B cell (primary cell): ENCODE data around the gene ITPKB. TPM values are rescaled to one million over a fixed set of nuclear protein-coding genes. Genes with fewer than 3 reads are reported as not detected.

Experiments
- ATAC-seq: fragments of 200-7000 bp; cut with Tn5 transposase; one replicate; pipeline ENCODE4 v1.10.0; 2021; ENCODE audit warnings: low read depth, mild to moderate bottlenecking, moderate number of reproducible peaks, moderate library complexity
- CTCF ChIA-PET: fragments of 350-600 bp; sonication (Branson Sonifier 250); formaldehyde crosslinking; loops from one replicate; lab custom pipeline; 2021; ENCODE audit warnings: antibody characterized with exemption, inconsistent platforms; lab: Charles Lee
- POLR2A ChIA-PET: fragments of 350-600 bp; sonication (Branson Sonifier 250); formaldehyde crosslinking; loops from one replicate; lab custom pipeline; 2021; ENCODE audit warnings: antibody characterized with exemption; lab: Charles Lee
- DNase-seq: peaks from one replicate; pipeline ENCODE4 v3.0.0; 2013
- H2AFZ ChIP-seq: 2 replicates; pipeline ENCODE4 v1.6.1; 2012; ENCODE audit warnings: mild to moderate bottlenecking, low read depth, low read length; ENCODE audit not compliant: insufficient read depth, poor library complexity, severe bottlenecking
- H3K27ac ChIP-seq, 2 donors: 1 replicate in 1 of 2; 2 replicates in 1 of 2; pipeline ENCODE4 v1.5.1; 2012 to 2013; ENCODE audit warnings: low read length in 2 of 2, mild to moderate bottlenecking in 2 of 2, moderate library complexity in 1 of 2
- H3K27me3 ChIP-seq, 4 experiments: fragments of 200-600 bp in 1 of 4; sonication (generic) in 1 of 4; replicated peaks in 1 of 4; 1 replicate in 2 of 4; 2 replicates in 2 of 4; pipeline versions ENCODE4 v1.6.1 to v1.7.0; 2013 to 2016; ENCODE audit warnings: low read length in 3 of 4, mild to moderate bottlenecking in 2 of 4, mixed read lengths in 1 of 4, moderate library complexity in 1 of 4; ENCODE audit not compliant: insufficient read depth in 4 of 4, control insufficient read depth in 3 of 4; ENCODE audit errors: control extremely low read depth in 1 of 4
- H3K36me3 ChIP-seq, 2 experiments: replicated peaks in 1 of 2; 1 replicate in 1 of 2; 2 replicates in 1 of 2; pipeline versions ENCODE4 v1.6.1 to v1.7.1; 2013; ENCODE audit warnings: low read length in 1 of 2; ENCODE audit not compliant: insufficient read depth in 2 of 2, control insufficient read depth in 1 of 2; ENCODE audit errors: control extremely low read depth in 1 of 2, extremely low read depth in 1 of 2
- H3K4me1 ChIP-seq, 2 donors: fragments of 200-600 bp in 1 of 2; sonication (generic) in 1 of 2; 1 replicate in 1 of 2; 2 replicates in 1 of 2; pipeline versions ENCODE4 v1.5.1 to v1.6.1; 2013 to 2017; ENCODE audit warnings: low read length in 2 of 2; ENCODE audit not compliant: control insufficient read depth in 2 of 2, insufficient read depth in 2 of 2
- H3K4me2 ChIP-seq: replicated peaks from 2 replicates; pipeline ENCODE3; 2012; ENCODE audit warnings: mild to moderate bottlenecking, low read depth, low read length; ENCODE audit not compliant: poor library complexity, severe bottlenecking
- H3K4me3 ChIP-seq, 5 experiments: fragments of 200-600 bp in 1 of 5; sonication (generic) in 1 of 5; 1 replicate in 3 of 5; 2 replicates in 2 of 5; pipeline versions ENCODE4 v1.5.1 to v1.7.0; 2011 to 2016; ENCODE audit warnings: low read length in 4 of 5, mild to moderate bottlenecking in 4 of 5, low read depth in 2 of 5, control low read depth in 1 of 5, moderate library complexity in 1 of 5; ENCODE audit not compliant: insufficient read depth in 1 of 5; ENCODE audit errors: control extremely low read depth in 1 of 5, extremely low read depth in 1 of 5
- H3K79me2 ChIP-seq: fragments of 200-600 bp; sonication (generic); one replicate; pipeline ENCODE4 v1.6.0; 2016; ENCODE audit warnings: low read length; ENCODE audit not compliant: control insufficient read depth, insufficient read depth
- H3K9ac ChIP-seq: fragments of 200-600 bp; sonication (generic); 2 replicates; pipeline ENCODE4 v1.6.1; 2017; ENCODE audit warnings: mild to moderate bottlenecking, low read length, moderate library complexity
- H3K9me3 ChIP-seq, 3 donors: one replicate each; pipeline versions ENCODE4 v1.6.1 to v1.7.1; 2013; ENCODE audit warnings: low read length in 2 of 3; ENCODE audit not compliant: control insufficient read depth in 2 of 3, insufficient read depth in 1 of 3; ENCODE audit errors: control extremely low read depth in 1 of 3
- H4K20me1 ChIP-seq: 2 replicates; pipeline ENCODE4 v1.6.0; 2012; ENCODE audit warnings: mild to moderate bottlenecking, low read length; ENCODE audit not compliant: insufficient read depth, control insufficient read depth, poor library complexity, severe bottlenecking
- H3K27ac Mint-ChIP-seq: one replicate; pipeline ENCODE4 v1.8.0; 2021; ENCODE audit warnings: mixed read lengths
- H3K27me3 Mint-ChIP-seq: one replicate; pipeline ENCODE4 v1.8.0; 2021; ENCODE audit warnings: mixed read lengths
- H3K4me1 Mint-ChIP-seq: one replicate; pipeline ENCODE4 v1.8.0; 2021; ENCODE audit warnings: mixed read lengths
- H3K4me3 Mint-ChIP-seq: one replicate; pipeline ENCODE4 v1.8.0; 2021; ENCODE audit warnings: mixed read lengths
- H3K9me3 Mint-ChIP-seq: one replicate; pipeline ENCODE4 v1.8.0; 2022; ENCODE audit warnings: mixed read lengths; ENCODE audit not compliant: insufficient read depth
- EZH2 ChIP-seq: IDR thresholded peaks from 2 replicates; pipeline ENCODE4 v1.6.1; 2012; ENCODE audit warnings: borderline replicate concordance, low read depth, mild to moderate bottlenecking, moderate library complexity, low read length; ENCODE audit not compliant: insufficient read depth, poor library complexity, severe bottlenecking
- WGBS: methylation state at CpG from one replicate; pipeline ENCODE4 v1.1.5; 2013; ENCODE audit warnings: missing lambda C conversion rate; ENCODE audit not compliant: insufficient coverage; 5-methylcytosine and 5-hydroxymethylcytosine counted together
- intact Hi-C: fragments of 100-400 bp; cut with micrococcal nuclease; formaldehyde crosslinking; loops from one replicate; pipeline ENCODE4 v1.10.0; 2022
- polyA plus RNA-seq: library from polyadenylated mRNA; depleted of rRNA; stranded (reverse); fragments of >200 nt; gene quantifications from 2 replicates; pipeline ENCODE4 v1.2.3, GENCODE V29; 2012
- total RNA-seq, 2 donors: library from RNA; stranded (reverse); fragments of 120-200 nt in 1 of 2; gene quantifications; 1 replicate in 1 of 2; 2 replicates in 1 of 2; pipeline versions ENCODE4 v1.2.3 to v1.2.4, GENCODE V29; 2013 to 2022
- TF ChIP-seq, protein P1 (sequence below): fragments of 200-600 bp; IDR thresholded peaks from one replicate; pipeline ENCODE4 v1.8.0; 2022; ENCODE audit warnings: antibody characterized with exemption, mild to moderate bottlenecking

Gene ITPKB
- total and polyA plus RNA-seq, 2 donors (not counting 1 experiment from before 2014, with no cell fraction given): 21.8 to 93.5 TPM

DNA sequence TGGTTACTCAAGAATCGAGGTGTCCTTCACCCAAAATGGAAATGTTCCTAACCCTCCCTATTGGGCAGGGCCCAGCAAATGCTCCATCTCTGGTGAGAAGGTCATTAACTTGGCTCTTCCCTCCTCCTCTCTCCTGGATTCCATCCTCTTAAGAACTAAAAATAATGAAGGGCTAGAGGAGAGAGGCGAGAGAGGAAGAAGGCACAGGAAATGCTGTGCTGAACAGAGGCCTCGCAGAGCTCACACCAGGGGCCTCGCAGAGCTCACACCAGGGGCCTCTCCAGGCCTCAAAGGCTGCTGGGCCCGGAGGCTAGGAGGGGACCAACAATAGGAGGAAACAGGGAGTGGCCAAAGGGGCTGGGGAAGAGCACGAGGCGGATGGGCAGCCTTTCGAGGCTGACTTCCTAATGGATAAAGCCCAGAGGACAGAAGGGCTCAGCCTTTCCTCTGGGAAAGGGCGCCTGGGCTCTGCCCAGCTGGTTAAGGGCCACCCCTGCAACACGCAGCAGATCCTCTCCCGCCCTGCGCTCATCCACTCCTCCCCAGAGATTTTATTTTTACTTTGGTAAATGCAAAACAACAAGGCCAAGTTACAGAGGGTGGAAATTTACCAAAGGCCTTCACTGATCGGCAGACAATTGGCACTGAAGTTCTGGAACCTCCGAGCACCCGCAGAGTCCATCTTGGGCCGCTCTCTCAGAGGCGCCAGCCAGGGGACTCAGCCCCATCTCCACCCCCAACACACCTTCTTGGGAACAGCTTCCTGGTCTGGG, 78.5 kb downstream of the ITPKB start:
- peaks cover 14% of the 10 kb centered on the region for H4K20me1 ChIP-seq
- Mint-ChIP-seq H3K9me3 (no peaks in the 10 kb centered on the region), H3K4me3 (peak overlapping the region; percentile 79), H3K27me3 (no peaks in the 10 kb centered on the region), H3K27ac (peak overlapping the region; percentile 95), H3K4me1 (peaks cover 91% of the 10 kb centered on the region)
- 29% methylated on average over 14 of the region's 17 CpGs for WGBS
- H3K4me2 ChIP-seq: peak overlapping the region; percentile 60
- H3K27ac ChIP-seq: peak overlapping the region in 1 of 2 donors; percentile 82
- peaks cover 3 to 33% of the 10 kb centered on the region in 2 experiments for H3K36me3 ChIP-seq
- no peak overlapping the region for H2AFZ ChIP-seq
- H3K9me3 ChIP-seq: no peaks in the 10 kb centered on the region
- ChIA-PET CTCF (interaction anchor here (0.8 to 5.8 kb wide), 9 partner anchors 9 to 167 kb away, joined by 3 to 48 read pairs (median 23); no protein-coding TSS in a partner anchor), POLR2A (interaction anchor here (0.6 to 5.3 kb wide), 7 partner anchors 16 to 1834 kb away, joined by 3 to 28 read pairs (median 3); no protein-coding TSS in a partner anchor)
- H3K27me3 ChIP-seq: no peaks in the 10 kb centered on the region
- ATAC-seq: no peak
- no peak for DNase-seq
- peaks cover 54 to 78% of the 10 kb centered on the region in 2 donors for H3K4me1 ChIP-seq
- peak overlapping the region; percentile 23 for H3K9ac ChIP-seq
- no peak for TF ChIP-seq EZH2
- TF ChIP-seq, protein P1, sequence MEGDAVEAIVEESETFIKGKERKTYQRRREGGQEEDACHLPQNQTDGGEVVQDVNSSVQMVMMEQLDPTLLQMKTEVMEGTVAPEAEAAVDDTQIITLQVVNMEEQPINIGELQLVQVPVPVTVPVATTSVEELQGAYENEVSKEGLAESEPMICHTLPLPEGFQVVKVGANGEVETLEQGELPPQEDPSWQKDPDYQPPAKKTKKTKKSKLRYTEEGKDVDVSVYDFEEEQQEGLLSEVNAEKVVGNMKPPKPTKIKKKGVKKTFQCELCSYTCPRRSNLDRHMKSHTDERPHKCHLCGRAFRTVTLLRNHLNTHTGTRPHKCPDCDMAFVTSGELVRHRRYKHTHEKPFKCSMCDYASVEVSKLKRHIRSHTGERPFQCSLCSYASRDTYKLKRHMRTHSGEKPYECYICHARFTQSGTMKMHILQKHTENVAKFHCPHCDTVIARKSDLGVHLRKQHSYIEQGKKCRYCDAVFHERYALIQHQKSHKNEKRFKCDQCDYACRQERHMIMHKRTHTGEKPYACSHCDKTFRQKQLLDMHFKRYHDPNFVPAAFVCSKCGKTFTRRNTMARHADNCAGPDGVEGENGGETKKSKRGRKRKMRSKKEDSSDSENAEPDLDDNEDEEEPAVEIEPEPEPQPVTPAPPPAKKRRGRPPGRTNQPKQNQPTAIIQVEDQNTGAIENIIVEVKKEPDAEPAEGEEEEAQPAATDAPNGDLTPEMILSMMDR: no peak
- intact Hi-C loops: loop anchor here (5.0 kb wide), 1 partner anchor 1233 kb away; the partner anchor contains the start of gene LBR
- peak overlapping the region in 1 of 5 experiments; percentile 9 for H3K4me3 ChIP-seq
- H3K79me2 ChIP-seq: peaks cover 97% of the 10 kb centered on the region
